ENCODE measurements around the gene DGKB. TPM values are rescaled to one million over a fixed set of nuclear protein-coding genes. Genes with fewer than 3 reads are reported as not detected.

The DGKB gene
- polyA plus RNA-seq, 1 donor (not counting 4 experiments of a cell fraction or from before 2014, with no cell fraction given) = 0.01 TPM

GRCh38 chr7:14836571-14837189 lies 65.9 kb downstream of the DGKB start:
- no peak for DNase-seq (ENCODE audit: low read depth, low spot score)
- dilution Hi-C loops (cut with MboI; ENCODE audit: extremely low pct_ligation_motif_present, low sequenced_read_pairs) = no loop called here
- FAIRE-seq = no peak
- no peaks in the 10 kb centered on the region for H3K79me2 ChIP-seq (ENCODE audit: control insufficient read depth, insufficient read depth, low read length)
- no peak overlapping the region for H3K27ac ChIP-seq (ENCODE audit: control insufficient read depth, insufficient read depth, low read length)
- no peak overlapping the region for H3K4me3 ChIP-seq (ENCODE audit: control insufficient read depth in 2 of 3, extremely low read depth in 1 of 3, insufficient read depth in 2 of 3, low read depth in 1 of 3, low read length in 3 of 3)
- H3K4me2 ChIP-seq (ENCODE audit: control insufficient read depth, extremely low read depth, insufficient read depth, low read depth, low read length) = no peak overlapping the region
- no peaks in the 10 kb centered on the region for H3K9me1 ChIP-seq (ENCODE audit: control insufficient read depth, extremely low read depth, insufficient read depth, low read length)
- H3K36me3 ChIP-seq (ENCODE audit: control insufficient read depth in 2 of 2, extremely low read depth in 1 of 2, insufficient read depth in 2 of 2, low read length in 2 of 2) = no peaks in the 10 kb centered on the region
- H4K20me1 ChIP-seq (ENCODE audit: control insufficient read depth, extremely low read depth, insufficient read depth, low read length) = no peaks in the 10 kb centered on the region
- H3K9me3 ChIP-seq (ENCODE audit: control insufficient read depth, low read depth, low read length) = no peaks in the 10 kb centered on the region
- no peak overlapping the region for H3K9ac ChIP-seq (ENCODE audit: control insufficient read depth, extremely low read depth, insufficient read depth, low read length)
- no peak overlapping the region for H2AFZ ChIP-seq (ENCODE audit: control insufficient read depth, low read length)
- no peaks in the 10 kb centered on the region for H3K4me1 ChIP-seq (ENCODE audit: control insufficient read depth, extremely low read depth, insufficient read depth, low read length)
- no peak for TF ChIP-seq EZH2 (IDR thresholded peaks at IDR 0.05; ENCODE audit: low read length)
- no peak for TF ChIP-seq CTCF (optimal IDR thresholded peaks at IDR 0.05 in 1 of 3, IDR thresholded peaks at IDR 0.05 in 1 of 3, conservative IDR thresholded peaks at IDR 0.05 in 1 of 3; ENCODE audit: extremely low read depth in 1 of 3, insufficient read depth in 2 of 3, low read length in 3 of 3)
- H3K27me3 ChIP-seq (ENCODE audit: control insufficient read depth, extremely low read depth, insufficient read depth, low read length) = no peaks in the 10 kb centered on the region

- Histone ChIP-seq H3K9me3 (ENCODE audit: control insufficient read depth, low read depth, low read length) (no peaks in the 10 kb centered on the region), H3K9ac (ENCODE audit: control insufficient read depth, extremely low read depth, insufficient read depth, low read length) (no peak overlapping the region), H3K36me3 (ENCODE audit: control insufficient read depth in 2 of 2, extremely low read depth in 1 of 2, insufficient read depth in 2 of 2, low read length in 2 of 2) (no peaks in the 10 kb centered on the region), H3K4me3 (ENCODE audit: control insufficient read depth in 2 of 3, extremely low read depth in 1 of 3, insufficient read depth in 2 of 3, low read depth in 1 of 3, low read length in 3 of 3) (no peak overlapping the region), H3K9me1 (ENCODE audit: control insufficient read depth, extremely low read depth, insufficient read depth, low read length) (no peaks in the 10 kb centered on the region), H3K4me1 (ENCODE audit: control insufficient read depth, extremely low read depth, insufficient read depth, low read length) (no peaks in the 10 kb centered on the region), H3K27me3 (ENCODE audit: control insufficient read depth, extremely low read depth, insufficient read depth, low read length) (no peaks in the 10 kb centered on the region), H3K27ac (ENCODE audit: control insufficient read depth, insufficient read depth, low read length) (no peak overlapping the region), H3K4me2 (ENCODE audit: control insufficient read depth, extremely low read depth, insufficient read depth, low read depth, low read length) (no peak overlapping the region), H4K20me1 (ENCODE audit: control insufficient read depth, extremely low read depth, insufficient read depth, low read length) (no peaks in the 10 kb centered on the region), H2AFZ (ENCODE audit: control insufficient read depth, low read length) (no peak overlapping the region), H3K79me2 (ENCODE audit: control insufficient read depth, insufficient read depth, low read length) (no peaks in the 10 kb centered on the region)
- no peak for TF ChIP-seq EZH2 (IDR thresholded peaks at IDR 0.05; ENCODE audit: low read length)
- TF ChIP-seq CTCF (optimal IDR thresholded peaks at IDR 0.05 in 1 of 3, IDR thresholded peaks at IDR 0.05 in 1 of 3, conservative IDR thresholded peaks at IDR 0.05 in 1 of 3; ENCODE audit: extremely low read depth in 1 of 3, insufficient read depth in 2 of 3, low read length in 3 of 3) = no peak
- DNase-seq (ENCODE audit: low read depth, low spot score) = no peak
- dilution Hi-C loops (cut with MboI; ENCODE audit: extremely low pct_ligation_motif_present, low sequenced_read_pairs) = no loop called here
- no peak for FAIRE-seq
Observed at GRCh38 chr7:14836006-14836405, 66.5 kb downstream of the DGKB start.

Data from keratinocyte (primary cell).